NCI-H128 (cell line): ENCODE measurements around the gene SRGAP1.

Source experiments
- DNase-seq: peaks from one replicate; lab custom pipeline; 2025; ENCODE audit not compliant: unreplicated experiment; lab: John Stamatoyannopoulos, UW

Gene SRGAP1

GRCh38 chr12:64081008-64081404, 236.5 kb downstream of the SRGAP1 start:
- DNase-seq, result no peak

GRCh38 chr12:64082116-64082515, 237.6 kb downstream of the SRGAP1 start:
- DNase-seq, result no peak

GRCh38 chr12:64082866-64083268, 238.4 kb downstream of the SRGAP1 start:
- DNase-seq, result no peak

GRCh38 chr12:64083285-64084210, 239.0 kb downstream of the SRGAP1 start:
- DNase-seq, result no peak

GRCh38 chr12:64085154-64085553, 240.7 kb downstream of the SRGAP1 start:
- DNase-seq, result no peak

GRCh38 chr12:64085996-64086395, 241.5 kb downstream of the SRGAP1 start:
- no peak for DNase-seq

- DNase-seq, result no peak
These were observed 242.4 kb downstream of the SRGAP1 start for GRCh38 chr12:64086946-64087345.

- DNase-seq, result no peak
These were observed 243.3 kb downstream of the SRGAP1 start for GRCh38 chr12:64087761-64088160.

GRCh38 chr12:64088431-64089349, 244.2 kb downstream of the SRGAP1 start:
- DNase-seq, result no peak

- no peak for DNase-seq
These were observed 245.5 kb downstream of the SRGAP1 start for GRCh38 chr12:64090047-64090446.

GRCh38 chr12:64091186-64091585, 246.7 kb downstream of the SRGAP1 start:
- DNase-seq, result no peak

GRCh38 chr12:64092507-64093196, 248.2 kb downstream of the SRGAP1 start:
- no peak for DNase-seq

- DNase-seq, result no peak
These were observed 249.2 kb downstream of the SRGAP1 start for GRCh38 chr12:64093689-64094088.

- no peak for DNase-seq
These were observed 253.0 kb downstream of the SRGAP1 start for GRCh38 chr12:64097366-64098105.

- no peak for DNase-seq
These were observed 254.3 kb downstream of the SRGAP1 start for GRCh38 chr12:64098709-64099354.

- DNase-seq, result no peak
These were observed 254.9 kb downstream of the SRGAP1 start for GRCh38 chr12:64099397-64099796.

GRCh38 chr12:64102339-64102738, 257.8 kb downstream of the SRGAP1 start:
- no peak for DNase-seq

GRCh38 chr12:64103825-64104740, 259.6 kb downstream of the SRGAP1 start:
- DNase-seq, result no peak

- no peak for DNase-seq
These were observed 260.5 kb downstream of the SRGAP1 start for GRCh38 chr12:64105026-64105425.
